Endothelial cell (in vitro differentiated cells): ENCODE results near the gene BHLHA9. TPM values are rescaled to one million over a fixed set of nuclear protein-coding genes. Genes with fewer than 3 reads are reported as not detected.

Experiments
- DNase-seq: peaks from one replicate; pipeline ENCODE4 v3.0.0; 2021; ENCODE audit warnings: low spot score
- H3K27ac Mint-ChIP-seq: one replicate; pipeline ENCODE4 v1.8.0; 2021; ENCODE audit warnings: mixed read lengths, inconsistent platforms; ENCODE audit not compliant: unreplicated experiment
- H3K27me3 Mint-ChIP-seq: one replicate; pipeline ENCODE4 v1.8.0; 2021; ENCODE audit warnings: mild to moderate bottlenecking, moderate library complexity, mixed read lengths, inconsistent platforms; ENCODE audit not compliant: unreplicated experiment
- H3K36me3 Mint-ChIP-seq: one replicate; pipeline ENCODE4 v1.8.0; 2021; ENCODE audit warnings: mild to moderate bottlenecking, low read depth, mixed read lengths, inconsistent platforms; ENCODE audit not compliant: unreplicated experiment
- H3K4me1 Mint-ChIP-seq: one replicate; pipeline ENCODE4 v1.8.0; 2021; ENCODE audit warnings: mild to moderate bottlenecking, mixed read lengths, inconsistent platforms; ENCODE audit not compliant: unreplicated experiment
- H3K4me3 Mint-ChIP-seq: one replicate; pipeline ENCODE4 v1.8.0; 2021; ENCODE audit warnings: mild to moderate bottlenecking, mixed read lengths, inconsistent platforms; ENCODE audit not compliant: unreplicated experiment
- H3K9me3 Mint-ChIP-seq: one replicate; pipeline ENCODE4 v1.8.0; 2021; ENCODE audit warnings: mixed read lengths, inconsistent platforms; ENCODE audit not compliant: unreplicated experiment
- long read RNA-seq: library from polyadenylated mRNA; unstranded; transcript quantifications from one replicate; pipeline ENCODE4 v2.0.0, GENCODE V29; 2020; ENCODE audit not compliant: unreplicated experiment
- total RNA-seq: library from RNA; stranded (reverse); fragmentation: NEBNext Ultra II Directional; extraction: Animal tissue kit (Norgen Biotek cat#: 25700); gene quantifications from one replicate; pipeline ENCODE4 v1.2.1, GENCODE V29; 2021; ENCODE audit not compliant: unreplicated experiment
- TF ChIP-seq, protein P1 (sequence below): fragments of 200-600 bp; sonication (generic); IDR thresholded peaks from one replicate; pipeline ENCODE4 v1.5.0; 2021; ENCODE audit warnings: antibody characterized with exemption; ENCODE audit not compliant: unreplicated experiment

Gene BHLHA9
- not detected for total RNA-seq
- long read RNA-seq: 0 reads

DNA sequence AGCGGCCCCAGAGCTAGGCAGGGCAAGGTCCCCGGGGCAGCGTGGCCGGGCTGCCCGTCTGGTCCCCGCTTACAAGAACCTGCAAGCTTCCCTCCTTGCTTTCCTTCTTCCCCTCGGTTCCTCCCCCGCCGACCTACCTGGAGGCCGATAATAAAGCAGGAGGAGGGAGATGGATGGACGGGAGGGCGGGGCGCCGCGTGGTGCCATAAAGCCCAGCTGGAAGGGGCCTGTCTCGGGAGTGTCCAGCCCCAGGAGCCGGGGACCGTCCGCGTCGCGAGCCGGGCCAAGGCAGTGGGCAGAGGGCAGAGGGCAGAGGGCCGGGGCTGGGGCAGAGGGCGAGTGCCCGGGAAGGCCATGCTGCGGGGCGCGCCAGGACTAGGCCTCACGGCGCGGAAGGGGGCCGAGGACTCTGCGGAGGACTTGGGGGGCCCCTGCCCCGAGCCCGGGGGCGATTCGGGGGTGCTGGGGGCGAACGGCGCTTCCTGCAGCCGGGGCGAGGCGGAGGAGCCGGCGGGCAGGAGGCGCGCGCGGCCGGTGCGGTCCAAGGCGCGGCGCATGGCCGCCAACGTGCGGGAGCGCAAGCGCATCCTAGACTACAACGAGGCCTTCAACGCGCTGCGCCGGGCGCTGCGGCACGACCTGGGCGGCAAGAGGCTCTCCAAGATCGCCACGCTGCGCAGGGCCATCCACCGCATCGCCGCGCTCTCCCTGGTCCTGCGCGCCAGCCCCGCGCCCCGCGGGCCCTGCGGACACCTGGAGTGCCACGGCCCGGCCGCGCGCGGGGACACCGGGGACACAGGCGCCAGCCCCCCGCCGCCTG, at the start of gene BHLHA9:
BHLHA9 (plus strand) TSS at position 235 of the 820 bp plus-strand sequence; CDS start at position 355, 120 bp downstream.
- no peak for DNase-seq
- Mint-ChIP-seq H3K4me1 (peaks cover 4% of the 10 kb centered on the region), H3K27ac (no peak within 1 kb of the TSS), H3K9me3 (no peaks in the 10 kb centered on the region), H3K27me3 (peaks cover 28% of the 10 kb centered on the region), H3K36me3 (no peaks in the 10 kb centered on the region), H3K4me3 (no peak within 1 kb of the TSS)
- TF ChIP-seq, protein P1, sequence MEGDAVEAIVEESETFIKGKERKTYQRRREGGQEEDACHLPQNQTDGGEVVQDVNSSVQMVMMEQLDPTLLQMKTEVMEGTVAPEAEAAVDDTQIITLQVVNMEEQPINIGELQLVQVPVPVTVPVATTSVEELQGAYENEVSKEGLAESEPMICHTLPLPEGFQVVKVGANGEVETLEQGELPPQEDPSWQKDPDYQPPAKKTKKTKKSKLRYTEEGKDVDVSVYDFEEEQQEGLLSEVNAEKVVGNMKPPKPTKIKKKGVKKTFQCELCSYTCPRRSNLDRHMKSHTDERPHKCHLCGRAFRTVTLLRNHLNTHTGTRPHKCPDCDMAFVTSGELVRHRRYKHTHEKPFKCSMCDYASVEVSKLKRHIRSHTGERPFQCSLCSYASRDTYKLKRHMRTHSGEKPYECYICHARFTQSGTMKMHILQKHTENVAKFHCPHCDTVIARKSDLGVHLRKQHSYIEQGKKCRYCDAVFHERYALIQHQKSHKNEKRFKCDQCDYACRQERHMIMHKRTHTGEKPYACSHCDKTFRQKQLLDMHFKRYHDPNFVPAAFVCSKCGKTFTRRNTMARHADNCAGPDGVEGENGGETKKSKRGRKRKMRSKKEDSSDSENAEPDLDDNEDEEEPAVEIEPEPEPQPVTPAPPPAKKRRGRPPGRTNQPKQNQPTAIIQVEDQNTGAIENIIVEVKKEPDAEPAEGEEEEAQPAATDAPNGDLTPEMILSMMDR: no peak

DNA sequence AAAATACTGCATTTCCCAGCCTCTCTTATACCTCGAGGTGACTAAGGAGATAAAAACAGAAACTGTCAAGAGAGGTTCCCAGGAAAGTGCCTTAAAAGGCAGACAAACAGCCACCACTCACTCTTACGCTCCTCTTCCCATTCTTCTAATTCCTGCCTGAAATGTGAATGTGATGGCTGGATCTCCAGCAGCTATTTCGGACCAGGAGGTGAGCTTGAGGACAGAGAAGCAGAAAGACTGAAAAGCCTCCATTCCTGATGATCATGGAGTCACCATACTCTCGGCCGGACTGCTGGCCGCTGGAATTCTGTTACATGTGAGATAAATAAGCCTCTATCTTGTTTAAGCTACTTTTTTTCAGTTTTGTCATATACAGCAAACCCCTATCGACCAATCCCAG, 49.0 kb upstream of the BHLHA9 start:
- no peak overlapping the region for H3K4me3 Mint-ChIP-seq
- H3K27ac Mint-ChIP-seq: no peak overlapping the region
- H3K27me3 Mint-ChIP-seq: peaks cover 8% of the 10 kb centered on the region

GRCh38 chr17:1222321-1222720, 47.9 kb upstream of the BHLHA9 start:
- H3K27ac Mint-ChIP-seq: no peak overlapping the region
- DNase-seq: no peak
- no peaks in the 10 kb centered on the region for H3K9me3 Mint-ChIP-seq
- H3K4me3 Mint-ChIP-seq: no peak overlapping the region
- H3K4me1 Mint-ChIP-seq: no peaks in the 10 kb centered on the region
- TF ChIP-seq, protein P1: no peak
- H3K27me3 Mint-ChIP-seq: peaks cover 12% of the 10 kb centered on the region
- H3K36me3 Mint-ChIP-seq: peaks cover under 1% of the 10 kb centered on the region

More for the DNA sequence above, 49.0 kb upstream of the BHLHA9 start:
- TF ChIP-seq, protein P1: no peak
- H3K4me1 Mint-ChIP-seq: no peaks in the 10 kb centered on the region
- DNase-seq: no peak
- no peaks in the 10 kb centered on the region for H3K36me3 Mint-ChIP-seq
- no peaks in the 10 kb centered on the region for H3K9me3 Mint-ChIP-seq

GRCh38 chr17:1223662-1224061, 46.6 kb upstream of the BHLHA9 start:
- H3K27me3 Mint-ChIP-seq: peaks cover 20% of the 10 kb centered on the region
- H3K27ac Mint-ChIP-seq: no peak overlapping the region
- H3K9me3 Mint-ChIP-seq: no peaks in the 10 kb centered on the region
- TF ChIP-seq, protein P1: no peak
- H3K4me3 Mint-ChIP-seq: no peak overlapping the region
- no peak for DNase-seq
- H3K4me1 Mint-ChIP-seq: peaks cover 6% of the 10 kb centered on the region
- peaks cover 6% of the 10 kb centered on the region for H3K36me3 Mint-ChIP-seq

GRCh38 chr17:1224330-1224729, 45.9 kb upstream of the BHLHA9 start:
- Mint-ChIP-seq H3K9me3 (no peaks in the 10 kb centered on the region), H3K4me3 (no peak overlapping the region), H3K4me1 (peaks cover 6% of the 10 kb centered on the region), H3K27me3 (peaks cover 20% of the 10 kb centered on the region), H3K27ac (no peak overlapping the region), H3K36me3 (peaks cover 6% of the 10 kb centered on the region)
- DNase-seq: no peak
- TF ChIP-seq, protein P1: no peak
